Liver (tissue), 9 donors: ENCODE results near the gene DCST2. TPM values are rescaled to one million over a fixed set of nuclear protein-coding genes. Genes with fewer than 3 reads are reported as not detected.
"Not testable (repeated sequence)": the region's sequence is repeated elsewhere in the genome, so short reads cannot be mapped to it uniquely, and the experiment has no call there.

Experiments
- DNase-seq: peaks from one replicate; pipeline ENCODE4 v3.0.0-alpha.2; 2017; ENCODE audit warnings: low spot score
- H3K27ac ChIP-seq, 2 donors: one replicate each; pipeline ENCODE4 v1.7.0; 2013; ENCODE audit warnings: inconsistent platforms in 2 of 2, low read length in 2 of 2, control low read depth in 1 of 2, low read depth in 1 of 2, mild to moderate bottlenecking in 1 of 2
- H3K27me3 ChIP-seq, 4 donors: one replicate each; pipeline versions ENCODE4 v1.6.1 to v1.7.0; 2013; ENCODE audit warnings: low read length in 3 of 4, inconsistent platforms in 1 of 4, mild to moderate bottlenecking in 1 of 4, moderate library complexity in 1 of 4; ENCODE audit not compliant: control insufficient read depth in 4 of 4, insufficient read depth in 4 of 4
- H3K36me3 ChIP-seq, 4 donors: one replicate each; pipeline versions ENCODE4 v1.6.1 to v1.7.0; 2013; ENCODE audit warnings: low read length in 3 of 4, mild to moderate bottlenecking in 3 of 4, low read depth in 1 of 4, moderate library complexity in 1 of 4; ENCODE audit not compliant: control insufficient read depth in 4 of 4, insufficient read depth in 3 of 4
- H3K4me1 ChIP-seq, 4 donors: one replicate each; pipeline versions ENCODE4 v1.6.1 to v1.7.0; 2013; ENCODE audit warnings: low read length in 3 of 4, mild to moderate bottlenecking in 3 of 4, moderate library complexity in 1 of 4; ENCODE audit not compliant: control insufficient read depth in 4 of 4, insufficient read depth in 4 of 4
- H3K4me3 ChIP-seq, 3 donors: one replicate each; pipeline versions ENCODE4 v1.6.1 to v1.7.0; 2013; ENCODE audit warnings: low read length in 3 of 3, control low read depth in 1 of 3, low read depth in 1 of 3, mild to moderate bottlenecking in 1 of 3
- H3K9ac ChIP-seq, 2 donors: one replicate each; pipeline ENCODE4 v1.7.0; 2013; ENCODE audit warnings: low read length in 2 of 2, mild to moderate bottlenecking in 2 of 2, moderate library complexity in 2 of 2, control low read depth in 1 of 2, low read depth in 1 of 2
- H3K9me3 ChIP-seq, 4 donors: one replicate each; pipeline versions ENCODE4 v1.6.1 to v1.7.0; 2013; ENCODE audit warnings: low read length in 3 of 4; ENCODE audit not compliant: control insufficient read depth in 4 of 4
- CTCF ChIP-seq: fragments of 150-350 bp; IDR thresholded peaks from 2 replicates; pipeline ENCODE4 v1.5.1; 2017; ENCODE audit warnings: improper control_type of control experiment, low read depth, low read length; ENCODE audit not compliant: missing input control
- EGR1 ChIP-seq, 2 donors: IDR thresholded peaks; 2 replicates each; pipeline ENCODE4 v1.6.1; 2016 to 2018; ENCODE audit warnings: antibody characterized with exemption in 2 of 2, low read depth in 2 of 2
- FOXA1 ChIP-seq: IDR thresholded peaks from 2 replicates; pipeline ENCODE4 v1.6.1; 2016; ENCODE audit warnings: antibody characterized with exemption
- FOXA2 ChIP-seq: IDR thresholded peaks from 2 replicates; pipeline ENCODE4 v1.6.1; 2016; ENCODE audit warnings: antibody characterized with exemption
- GABPA ChIP-seq, 2 donors: IDR thresholded peaks in 1 of 2; conservative IDR thresholded peaks in 1 of 2; 2 replicates each; pipeline ENCODE4 v1.6.1; 2016; ENCODE audit warnings: antibody characterized with exemption in 2 of 2, mild to moderate bottlenecking in 1 of 2, moderate library complexity in 1 of 2
- HNF4A ChIP-seq, 2 donors: conservative IDR thresholded peaks; 2 replicates each; pipeline ENCODE4 v1.6.1; 2016; ENCODE audit warnings: antibody characterized with exemption in 2 of 2, mild to moderate bottlenecking in 2 of 2
- HNF4G ChIP-seq: IDR thresholded peaks from 2 replicates; pipeline ENCODE4 v1.6.1; 2016; ENCODE audit warnings: antibody characterized with exemption
- JUND ChIP-seq, 2 donors: IDR thresholded peaks; 2 replicates each; pipeline ENCODE4 v1.6.1; 2016; ENCODE audit warnings: antibody characterized with exemption in 2 of 2
- MAX ChIP-seq: IDR thresholded peaks from 2 replicates; pipeline ENCODE4 v1.6.1; 2016; ENCODE audit warnings: antibody characterized with exemption
- NR2F2 ChIP-seq: IDR thresholded peaks from 2 replicates; pipeline ENCODE4 v1.6.1; 2016; ENCODE audit warnings: antibody characterized with exemption
- RAD21 ChIP-seq, 2 donors: IDR thresholded peaks; 2 replicates each; pipeline ENCODE4 v1.6.1; 2016; ENCODE audit warnings: antibody characterized with exemption in 2 of 2, mild to moderate bottlenecking in 2 of 2
- REST ChIP-seq: IDR thresholded peaks from 2 replicates; pipeline ENCODE4 v1.6.1; 2016; ENCODE audit warnings: antibody characterized with exemption, mild to moderate bottlenecking
- RXRA ChIP-seq, 2 donors: IDR thresholded peaks; 2 replicates each; pipeline ENCODE4 v1.6.1; 2017 to 2018; ENCODE audit warnings: antibody characterized with exemption in 2 of 2, mild to moderate bottlenecking in 1 of 2
- SP1 ChIP-seq: IDR thresholded peaks from 2 replicates; pipeline ENCODE4 v1.6.1; 2018; ENCODE audit warnings: antibody characterized with exemption, mild to moderate bottlenecking
- TAF1 ChIP-seq: conservative IDR thresholded peaks from 2 replicates; pipeline ENCODE4 v1.6.1; 2016; ENCODE audit warnings: antibody characterized with exemption, mild to moderate bottlenecking
- YY1 ChIP-seq: IDR thresholded peaks from 2 replicates; pipeline ENCODE4 v1.6.1; 2016; ENCODE audit warnings: antibody characterized with exemption, mild to moderate bottlenecking
- ZBTB33 ChIP-seq: IDR thresholded peaks from 2 replicates; pipeline ENCODE4 v1.6.1; 2016; ENCODE audit warnings: antibody characterized with exemption
- WGBS: extraction: QIAGEN DNeasy Blood & Tissue Kit; methylation state at CpG from one replicate; pipeline ENCODE4 v1.1.7; 2013; 5-methylcytosine and 5-hydroxymethylcytosine counted together
- polyA plus RNA-seq, 2 donors: library from polyadenylated mRNA; stranded (reverse) in 1 of 2; unstranded in 1 of 2; fragments of 200-250 nt in 1 of 2; fragments of >200 nt in 1 of 2; fragmentation: Nextera tagmentation in 1 of 2; extraction: Ambion mirVana in 1 of 2; gene quantifications; one replicate each; pipeline versions ENCODE4 v1.2.1 to v1.2.3, GENCODE V29; 2013 to 2015
- total RNA-seq, 2 donors: library from RNA; depleted of rRNA; stranded (reverse); fragments of >200 nt; gene quantifications; one replicate each; pipeline ENCODE4 v1.2.3, GENCODE V29; 2014
- donor health status: healthy.
- donor health status: healthy.
- donor health status: healthy.
- donor health status: healthy.
- donor health status: healthy.

The DCST2 gene
- total and polyA plus RNA-seq, 4 donors: 0.25 to 0.53 (median 0.27) TPM; not detected in 1

GRCh38 chr1:154995301-154995983 lies 38.1 kb downstream of the DCST2 start:
- not testable (repeated sequence) for H3K4me3 ChIP-seq, H3K9ac ChIP-seq, H3K9me3 ChIP-seq, H3K27me3 ChIP-seq, H3K36me3 ChIP-seq, H3K27ac ChIP-seq
- WGBS: 62% methylated on average over 13 of the region's 13 CpGs
- TF ChIP-seq YY1 (peak; percentile 24), CTCF (peak; percentile 14), RAD21 (IDR thresholded peaks at IDR 0.05) (peak; percentile 30 to 50)
- H3K4me1 ChIP-seq: peaks cover 4 to 23% (median 17%) of the 10 kb centered on the region in 4 donors
- peak; percentile 59 for DNase-seq

GRCh38 chr1:154994591-154994990 lies 39.0 kb downstream of the DCST2 start:
- H3K9me3 ChIP-seq: no peaks in the 10 kb centered on the region
- DNase-seq: no peak
- TF ChIP-seq NR2F2 (no peak), EGR1 (IDR thresholded peaks at IDR 0.05; ENCODE audit: low read depth in 2 of 2) (no peak), SP1 (no peak), ZBTB33 (no peak), YY1 (no peak), RAD21 (IDR thresholded peaks at IDR 0.05) (no peak), JUND (IDR thresholded peaks at IDR 0.05) (no peak)
- H3K36me3 ChIP-seq: peaks cover 0 to 4% (median 1%) of the 10 kb centered on the region in 4 donors
- no peak overlapping the region for H3K27ac ChIP-seq
- H3K9ac ChIP-seq: no peak overlapping the region
- peaks cover 0 to 15% (median 9%) of the 10 kb centered on the region in 4 donors for H3K4me1 ChIP-seq
- whole genome bisulfite sequencing: 77% methylated on average over 3 of the region's 3 CpGs
- H3K27me3 ChIP-seq: no peaks in the 10 kb centered on the region
- H3K4me3 ChIP-seq: no peak overlapping the region

- no peaks in the 10 kb centered on the region for H3K27me3 ChIP-seq
- H3K36me3 ChIP-seq: peaks cover 0 to 6% (median 2%) of the 10 kb centered on the region in 4 donors
- no peaks in the 10 kb centered on the region for H3K9me3 ChIP-seq
- no peak for TF ChIP-seq SP1
- no peak for TF ChIP-seq RXRA (IDR thresholded peaks at IDR 0.05)
- no peak for TF ChIP-seq YY1
- TF ChIP-seq FOXA1: no peak
- no peak for TF ChIP-seq GABPA (IDR thresholded peaks at IDR 0.05 in 1 of 2, conservative IDR thresholded peaks at IDR 0.05 in 1 of 2)
- no peak for TF ChIP-seq HNF4G
- TF ChIP-seq FOXA2: no peak
- TF ChIP-seq CTCF: no peak
- no peak for TF ChIP-seq MAX
- TF ChIP-seq HNF4A (conservative IDR thresholded peaks at IDR 0.05): no peak
- TF ChIP-seq TAF1: no peak
- no peak for TF ChIP-seq REST
- TF ChIP-seq RAD21 (IDR thresholded peaks at IDR 0.05): no peak
- no peak for TF ChIP-seq EGR1 (IDR thresholded peaks at IDR 0.05; ENCODE audit: low read depth in 2 of 2)
- no peak for TF ChIP-seq NR2F2
- H3K4me1 ChIP-seq: peaks cover 0 to 14% (median 8%) of the 10 kb centered on the region in 4 donors
- 78% methylated on average over 1 of the region's 1 CpG for WGBS
- H3K4me3 ChIP-seq: no peak overlapping the region
- no peak overlapping the region for H3K27ac ChIP-seq
- H3K9ac ChIP-seq: no peak overlapping the region
- DNase-seq: no peak
Observed at GRCh38 chr1:154994269-154994587, 39.4 kb downstream of the DCST2 start.
